B cell (primary cell): ENCODE data around the gene SSBP3. TPM values are rescaled to one million over a fixed set of nuclear protein-coding genes. Genes with fewer than 3 reads are reported as not detected.

ENCODE experiments used
- ATAC-seq: fragments of 200-7000 bp; cut with Tn5 transposase; one replicate; pipeline ENCODE4 v1.10.0; 2021; ENCODE audit warnings: low read depth, mild to moderate bottlenecking, moderate number of reproducible peaks, moderate library complexity
- CTCF ChIA-PET: fragments of 350-600 bp; sonication (Branson Sonifier 250); formaldehyde crosslinking; loops from one replicate; lab custom pipeline; 2021; ENCODE audit warnings: antibody characterized with exemption, inconsistent platforms; lab: Charles Lee
- POLR2A ChIA-PET: fragments of 350-600 bp; sonication (Branson Sonifier 250); formaldehyde crosslinking; loops from one replicate; lab custom pipeline; 2021; ENCODE audit warnings: antibody characterized with exemption; lab: Charles Lee
- DNase-seq: peaks from one replicate; pipeline ENCODE4 v3.0.0; 2013
- H2AFZ ChIP-seq: 2 replicates; pipeline ENCODE4 v1.6.1; 2012; ENCODE audit warnings: mild to moderate bottlenecking, low read depth, low read length; ENCODE audit not compliant: insufficient read depth, poor library complexity, severe bottlenecking
- H3K27ac ChIP-seq, 2 donors: 1 replicate in 1 of 2; 2 replicates in 1 of 2; pipeline ENCODE4 v1.5.1; 2012 to 2013; ENCODE audit warnings: low read length in 2 of 2, mild to moderate bottlenecking in 2 of 2, moderate library complexity in 1 of 2
- H3K27me3 ChIP-seq, 4 experiments: fragments of 200-600 bp in 1 of 4; sonication (generic) in 1 of 4; replicated peaks in 1 of 4; 1 replicate in 2 of 4; 2 replicates in 2 of 4; pipeline versions ENCODE4 v1.6.1 to v1.7.0; 2013 to 2016; ENCODE audit warnings: low read length in 3 of 4, mild to moderate bottlenecking in 2 of 4, mixed read lengths in 1 of 4, moderate library complexity in 1 of 4; ENCODE audit not compliant: insufficient read depth in 4 of 4, control insufficient read depth in 3 of 4; ENCODE audit errors: control extremely low read depth in 1 of 4
- H3K36me3 ChIP-seq, 2 experiments: replicated peaks in 1 of 2; 1 replicate in 1 of 2; 2 replicates in 1 of 2; pipeline versions ENCODE4 v1.6.1 to v1.7.1; 2013; ENCODE audit warnings: low read length in 1 of 2; ENCODE audit not compliant: insufficient read depth in 2 of 2, control insufficient read depth in 1 of 2; ENCODE audit errors: control extremely low read depth in 1 of 2, extremely low read depth in 1 of 2
- H3K4me1 ChIP-seq, 2 donors: fragments of 200-600 bp in 1 of 2; sonication (generic) in 1 of 2; 1 replicate in 1 of 2; 2 replicates in 1 of 2; pipeline versions ENCODE4 v1.5.1 to v1.6.1; 2013 to 2017; ENCODE audit warnings: low read length in 2 of 2; ENCODE audit not compliant: control insufficient read depth in 2 of 2, insufficient read depth in 2 of 2
- H3K4me2 ChIP-seq: replicated peaks from 2 replicates; pipeline ENCODE3; 2012; ENCODE audit warnings: mild to moderate bottlenecking, low read depth, low read length; ENCODE audit not compliant: poor library complexity, severe bottlenecking
- H3K4me3 ChIP-seq, 5 experiments: fragments of 200-600 bp in 1 of 5; sonication (generic) in 1 of 5; 1 replicate in 3 of 5; 2 replicates in 2 of 5; pipeline versions ENCODE4 v1.5.1 to v1.7.0; 2011 to 2016; ENCODE audit warnings: low read length in 4 of 5, mild to moderate bottlenecking in 4 of 5, low read depth in 2 of 5, control low read depth in 1 of 5, moderate library complexity in 1 of 5; ENCODE audit not compliant: insufficient read depth in 1 of 5; ENCODE audit errors: control extremely low read depth in 1 of 5, extremely low read depth in 1 of 5
- H3K79me2 ChIP-seq: fragments of 200-600 bp; sonication (generic); one replicate; pipeline ENCODE4 v1.6.0; 2016; ENCODE audit warnings: low read length; ENCODE audit not compliant: control insufficient read depth, insufficient read depth
- H3K9ac ChIP-seq: fragments of 200-600 bp; sonication (generic); 2 replicates; pipeline ENCODE4 v1.6.1; 2017; ENCODE audit warnings: mild to moderate bottlenecking, low read length, moderate library complexity
- H3K9me3 ChIP-seq, 3 donors: one replicate each; pipeline versions ENCODE4 v1.6.1 to v1.7.1; 2013; ENCODE audit warnings: low read length in 2 of 3; ENCODE audit not compliant: control insufficient read depth in 2 of 3, insufficient read depth in 1 of 3; ENCODE audit errors: control extremely low read depth in 1 of 3
- H4K20me1 ChIP-seq: 2 replicates; pipeline ENCODE4 v1.6.0; 2012; ENCODE audit warnings: mild to moderate bottlenecking, low read length; ENCODE audit not compliant: insufficient read depth, control insufficient read depth, poor library complexity, severe bottlenecking
- H3K27ac Mint-ChIP-seq: one replicate; pipeline ENCODE4 v1.8.0; 2021; ENCODE audit warnings: mixed read lengths
- H3K27me3 Mint-ChIP-seq: one replicate; pipeline ENCODE4 v1.8.0; 2021; ENCODE audit warnings: mixed read lengths
- H3K4me1 Mint-ChIP-seq: one replicate; pipeline ENCODE4 v1.8.0; 2021; ENCODE audit warnings: mixed read lengths
- H3K4me3 Mint-ChIP-seq: one replicate; pipeline ENCODE4 v1.8.0; 2021; ENCODE audit warnings: mixed read lengths
- H3K9me3 Mint-ChIP-seq: one replicate; pipeline ENCODE4 v1.8.0; 2022; ENCODE audit warnings: mixed read lengths; ENCODE audit not compliant: insufficient read depth
- CTCF ChIP-seq: fragments of 200-600 bp; IDR thresholded peaks from one replicate; pipeline ENCODE4 v1.8.0; 2022; ENCODE audit warnings: antibody characterized with exemption, mild to moderate bottlenecking
- EZH2 ChIP-seq: IDR thresholded peaks from 2 replicates; pipeline ENCODE4 v1.6.1; 2012; ENCODE audit warnings: borderline replicate concordance, low read depth, mild to moderate bottlenecking, moderate library complexity, low read length; ENCODE audit not compliant: insufficient read depth, poor library complexity, severe bottlenecking
- WGBS: methylation state at CpG from one replicate; pipeline ENCODE4 v1.1.5; 2013; ENCODE audit warnings: missing lambda C conversion rate; ENCODE audit not compliant: insufficient coverage; 5-methylcytosine and 5-hydroxymethylcytosine counted together
- intact Hi-C: fragments of 100-400 bp; cut with micrococcal nuclease; formaldehyde crosslinking; loops from one replicate; pipeline ENCODE4 v1.10.0; 2022
- polyA plus RNA-seq: library from polyadenylated mRNA; depleted of rRNA; stranded (reverse); fragments of >200 nt; gene quantifications from 2 replicates; pipeline ENCODE4 v1.2.3, GENCODE V29; 2012
- total RNA-seq, 2 donors: library from RNA; stranded (reverse); fragments of 120-200 nt in 1 of 2; gene quantifications; 1 replicate in 1 of 2; 2 replicates in 1 of 2; pipeline versions ENCODE4 v1.2.3 to v1.2.4, GENCODE V29; 2013 to 2022

Gene SSBP3
- total and polyA plus RNA-seq, 2 donors (not counting 1 experiment from before 2014, with no cell fraction given) = 16.9 to 30.7 TPM

- H3K9ac ChIP-seq = no peak overlapping the region
- Mint-ChIP-seq H3K9me3 (no peaks in the 10 kb centered on the region), H3K27me3 (no peaks in the 10 kb centered on the region), H3K27ac (no peak overlapping the region), H3K4me1 (no peaks in the 10 kb centered on the region), H3K4me3 (no peak overlapping the region)
- H3K36me3 ChIP-seq = peaks cover 0 to 9% of the 10 kb centered on the region in 2 experiments
- no peak overlapping the region for H3K4me3 ChIP-seq
- TF ChIP-seq EZH2 (no peak), CTCF (no peak)
- H3K4me2 ChIP-seq = no peak overlapping the region
- POLR2A ChIA-PET = no interaction called here
- DNase-seq = no peak
- no peaks in the 10 kb centered on the region for H3K4me1 ChIP-seq
- H3K27me3 ChIP-seq = no peaks in the 10 kb centered on the region
- no peaks in the 10 kb centered on the region for H4K20me1 ChIP-seq
- no peak for ATAC-seq
- H3K27ac ChIP-seq = no peak overlapping the region
- WGBS = 100% methylated on average over 1 of the region's 5 CpGs
- intact Hi-C loops = no loop called here
- no peaks in the 10 kb centered on the region for H3K79me2 ChIP-seq
- no peak overlapping the region for H2AFZ ChIP-seq
- no peaks in the 10 kb centered on the region for H3K9me3 ChIP-seq
- CTCF ChIA-PET = no interaction called here
Measured at GRCh38 chr1:54239035-54239383, 167.2 kb downstream of the SSBP3 start.

- Histone ChIP-seq H2AFZ (no peak overlapping the region), H3K4me1 (no peaks in the 10 kb centered on the region), H4K20me1 (no peaks in the 10 kb centered on the region), H3K4me2 (no peak overlapping the region), H3K36me3 (peaks cover 0 to 9% of the 10 kb centered on the region in 2 experiments), H3K9ac (no peak overlapping the region), H3K4me3 (no peak overlapping the region), H3K79me2 (no peaks in the 10 kb centered on the region), H3K9me3 (no peaks in the 10 kb centered on the region), H3K27me3 (no peaks in the 10 kb centered on the region), H3K27ac (no peak overlapping the region)
- ATAC-seq (no peak), DNase-seq (no peak)
- CTCF ChIA-PET = no interaction called here
- Mint-ChIP-seq H3K27ac (no peak overlapping the region), H3K4me3 (no peak overlapping the region), H3K9me3 (no peaks in the 10 kb centered on the region), H3K27me3 (no peaks in the 10 kb centered on the region), H3K4me1 (no peaks in the 10 kb centered on the region)
- intact Hi-C loops = no loop called here
- POLR2A ChIA-PET = no interaction called here
- WGBS = 80% methylated on average over 10 of the region's 12 CpGs
- no peak for TF ChIP-seq EZH2
- no peak for TF ChIP-seq CTCF
Measured at GRCh38 chr1:54238353-54239034, 167.7 kb downstream of the SSBP3 start.
